NT2/D1 (cell line): ENCODE data around the gene RAI1.
A peak's percentile ranks its signal among the peaks of the same experiment; 100 is the strongest.

Source experiments
- DNase-seq: peaks from one replicate; pipeline ENCODE4 v3.0.0-alpha.2; 2011; ENCODE audit warnings: low read depth, low spot score
- H3K27me3 ChIP-seq: 2 replicates; pipeline ENCODE4 v1.6.0; 2011; ENCODE audit warnings: mild to moderate bottlenecking; ENCODE audit not compliant: insufficient read length, insufficient read depth
- H3K36me3 ChIP-seq: 2 replicates; pipeline ENCODE4 v1.6.1; 2011; ENCODE audit warnings: mild to moderate bottlenecking, low read length, mixed read lengths; ENCODE audit not compliant: insufficient read depth, insufficient read length
- H3K4me1 ChIP-seq: 2 replicates; pipeline ENCODE4 v1.5.1; 2011; ENCODE audit not compliant: insufficient read depth, insufficient read length
- H3K4me3 ChIP-seq: 2 replicates; pipeline ENCODE4 v1.5.1; 2011; ENCODE audit warnings: low read depth; ENCODE audit not compliant: insufficient read length
- H3K9ac ChIP-seq: 2 replicates; pipeline ENCODE4 v1.6.0; 2011; ENCODE audit warnings: low read depth; ENCODE audit not compliant: insufficient read length
- H3K9me3 ChIP-seq: 2 replicates; pipeline ENCODE4 v1.5.1; 2011; ENCODE audit warnings: mild to moderate bottlenecking, low read length; ENCODE audit not compliant: insufficient read depth
- SUZ12 ChIP-seq: IDR thresholded peaks from 2 replicates; pipeline ENCODE4 v1.6.1; 2011; ENCODE audit not compliant: insufficient read length, insufficient read depth; ENCODE audit errors: extremely low read depth
- YY1 ChIP-seq: IDR thresholded peaks from 2 replicates; pipeline ENCODE4 v1.6.1; 2011; ENCODE audit not compliant: insufficient read length, insufficient read depth
- ZNF274 ChIP-seq: IDR thresholded peaks from 2 replicates; pipeline ENCODE4 v1.6.1; 2011; ENCODE audit warnings: mild to moderate bottlenecking, low read depth, low read length

Gene RAI1

GRCh38 chr17:17782523-17783115 lies 101.4 kb downstream of the RAI1 start:
- H3K4me3 ChIP-seq, result peak overlapping the region; percentile 68
- peak overlapping the region; percentile 82 for H3K9ac ChIP-seq
- H3K36me3 ChIP-seq, result no peaks in the 10 kb centered on the region
- no peaks in the 10 kb centered on the region for H3K27me3 ChIP-seq
- H3K9me3 ChIP-seq, result no peaks in the 10 kb centered on the region
- H3K4me1 ChIP-seq, result peaks cover 40% of the 10 kb centered on the region
- TF ChIP-seq SUZ12 (no peak), ZNF274 (no peak), YY1 (no peak)
- DNase-seq, result no peak

DNA sequence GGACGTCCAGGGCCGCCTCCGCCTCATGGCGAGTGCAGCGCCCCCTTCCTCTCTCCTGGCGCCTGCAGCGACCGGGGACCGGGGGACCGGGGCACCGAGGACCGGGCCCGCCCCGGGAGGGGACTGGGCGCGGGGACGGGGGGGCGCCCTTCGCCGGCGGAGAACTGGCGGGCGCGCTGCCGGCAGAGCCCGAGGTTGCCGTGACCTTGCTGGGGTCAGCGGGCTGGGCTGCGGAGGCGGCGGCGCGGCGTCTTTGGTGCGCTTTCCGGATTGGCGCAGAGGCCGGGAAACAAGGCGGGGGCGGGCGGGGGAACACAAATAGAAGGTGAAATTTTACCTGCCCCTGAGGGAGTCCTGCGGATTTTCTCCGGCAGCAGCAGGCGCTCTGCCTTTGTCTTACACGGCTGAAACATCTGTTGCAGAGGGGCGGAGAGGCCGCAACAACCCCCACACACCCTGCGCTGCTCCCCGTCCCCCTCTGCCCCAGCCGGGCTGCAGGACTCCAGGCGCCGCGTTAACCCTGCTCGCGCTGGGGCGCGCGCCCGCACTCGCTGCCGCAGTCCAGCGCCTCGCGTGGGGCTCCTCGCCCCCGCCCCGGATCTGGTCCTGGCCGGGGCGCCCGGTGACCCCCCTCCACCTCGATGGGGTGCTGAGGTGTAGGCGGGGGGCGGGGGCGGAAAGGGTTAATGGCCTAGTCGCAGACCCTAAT lies 102.0 kb downstream of the RAI1 start:
- Histone ChIP-seq H3K4me3 (peak overlapping the region; percentile 68), H3K4me1 (peaks cover 40% of the 10 kb centered on the region), H3K9me3 (no peaks in the 10 kb centered on the region), H3K27me3 (no peaks in the 10 kb centered on the region), H3K36me3 (no peaks in the 10 kb centered on the region), H3K9ac (peak overlapping the region; percentile 82)
- no peak for DNase-seq
- TF ChIP-seq ZNF274 (no peak), YY1 (no peak), SUZ12 (no peak)

- H3K36me3 ChIP-seq, result no peaks in the 10 kb centered on the region
- peaks cover 35% of the 10 kb centered on the region for H3K4me1 ChIP-seq
- DNase-seq, result no peak
- no peaks in the 10 kb centered on the region for H3K9me3 ChIP-seq
- H3K9ac ChIP-seq, result peak overlapping the region; percentile 76
- TF ChIP-seq SUZ12 (no peak), ZNF274 (no peak), YY1 (no peak)
- H3K27me3 ChIP-seq, result no peaks in the 10 kb centered on the region
- peak overlapping the region; percentile 32 for H3K4me3 ChIP-seq
These were observed 102.8 kb downstream of the RAI1 start for GRCh38 chr17:17783825-17784656.

GRCh38 chr17:17784657-17785267 lies 103.5 kb downstream of the RAI1 start:
- Histone ChIP-seq H3K4me1 (peaks cover 35% of the 10 kb centered on the region), H3K9ac (peak overlapping the region; percentile 42), H3K4me3 (peak overlapping the region; percentile 32), H3K9me3 (no peaks in the 10 kb centered on the region), H3K36me3 (no peaks in the 10 kb centered on the region), H3K27me3 (no peaks in the 10 kb centered on the region)
- TF ChIP-seq YY1, result no peak
- no peak for TF ChIP-seq ZNF274
- TF ChIP-seq SUZ12, result no peak
- DNase-seq, result no peak

DNA sequence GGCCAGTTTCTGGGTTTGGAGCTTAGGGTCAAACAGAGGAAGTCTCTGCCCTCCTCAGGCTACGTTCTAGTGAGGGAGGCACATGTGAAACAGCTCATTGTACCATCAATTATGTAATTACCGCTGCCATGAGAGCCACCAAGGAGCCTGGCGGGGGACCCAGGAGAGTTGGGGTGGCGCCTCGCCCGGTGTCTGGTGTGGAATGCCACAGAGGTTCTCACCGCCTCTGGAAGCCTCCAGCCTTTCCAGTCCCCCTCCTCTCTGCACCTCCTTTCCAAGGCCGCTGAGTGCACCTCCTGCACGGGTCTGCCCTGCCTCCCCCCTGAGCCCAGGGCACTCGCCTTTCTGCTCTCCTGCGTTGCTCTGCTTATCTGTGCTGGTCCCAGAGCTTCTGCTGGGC lies 104.1 kb downstream of the RAI1 start:
- Histone ChIP-seq H3K9me3 (no peaks in the 10 kb centered on the region), H3K4me3 (no peak overlapping the region), H3K9ac (peak overlapping the region; percentile 42), H3K36me3 (no peaks in the 10 kb centered on the region), H3K4me1 (peaks cover 32% of the 10 kb centered on the region), H3K27me3 (no peaks in the 10 kb centered on the region)
- DNase-seq, result no peak
- TF ChIP-seq ZNF274, result no peak
- TF ChIP-seq YY1, result no peak
- TF ChIP-seq SUZ12, result no peak

DNA sequence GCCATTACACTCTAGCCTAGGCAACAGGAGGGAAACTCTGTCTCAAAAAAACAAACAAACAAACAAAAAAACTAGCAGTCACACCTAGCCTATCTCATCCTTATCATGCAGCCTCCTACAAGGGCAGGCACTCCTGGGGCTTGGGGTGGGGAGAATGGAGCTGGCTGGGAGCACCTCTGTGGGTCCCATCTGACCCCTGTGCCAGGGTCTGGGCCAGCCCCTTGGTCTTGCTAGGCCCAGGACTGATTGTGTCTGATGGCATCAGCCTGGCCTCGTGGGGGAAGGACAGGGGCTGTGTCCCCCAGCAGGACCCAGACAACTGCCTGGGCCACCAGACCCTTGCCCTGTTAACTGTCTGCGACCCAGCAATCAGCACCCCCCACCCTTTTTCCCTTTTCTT lies 105.7 kb downstream of the RAI1 start:
- DNase-seq, result no peak
- H3K9me3 ChIP-seq, result no peaks in the 10 kb centered on the region
- H3K4me3 ChIP-seq, result no peak overlapping the region
- no peak overlapping the region for H3K9ac ChIP-seq
- H3K27me3 ChIP-seq, result no peaks in the 10 kb centered on the region
- H3K4me1 ChIP-seq, result peaks cover 41% of the 10 kb centered on the region
- no peak for TF ChIP-seq YY1
- no peak for TF ChIP-seq ZNF274
- TF ChIP-seq SUZ12, result no peak
- no peaks in the 10 kb centered on the region for H3K36me3 ChIP-seq

DNA sequence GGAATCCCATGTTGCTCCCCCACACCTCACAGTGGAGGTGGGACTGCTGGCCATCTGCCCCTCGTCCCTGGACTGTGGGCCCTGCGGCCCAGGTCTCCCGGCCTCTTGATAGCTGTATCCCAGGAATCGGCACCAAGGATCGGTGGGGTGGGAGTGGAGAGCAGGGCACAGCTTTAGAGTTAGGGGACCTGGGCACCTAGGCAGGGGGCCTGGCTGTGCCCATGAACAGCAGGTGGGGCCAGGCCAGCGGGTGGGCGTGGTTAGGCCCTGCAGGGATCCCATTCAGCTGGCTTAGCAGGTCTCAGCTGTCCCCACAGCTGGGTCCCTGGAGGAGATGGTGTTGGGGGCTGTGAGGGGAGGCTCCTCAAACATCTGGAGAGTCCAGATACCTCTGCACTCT lies 106.3 kb downstream of the RAI1 start:
- H3K9ac ChIP-seq, result no peak overlapping the region
- TF ChIP-seq ZNF274, result no peak
- TF ChIP-seq SUZ12, result no peak
- no peak for TF ChIP-seq YY1
- DNase-seq, result no peak
- no peaks in the 10 kb centered on the region for H3K9me3 ChIP-seq
- no peaks in the 10 kb centered on the region for H3K27me3 ChIP-seq
- no peaks in the 10 kb centered on the region for H3K36me3 ChIP-seq
- H3K4me3 ChIP-seq, result no peak overlapping the region
- H3K4me1 ChIP-seq, result peaks cover 44% of the 10 kb centered on the region
